GM21360 (cell line): ENCODE measurements around the gene PLTP.
A peak's percentile ranks its signal among the peaks of the same experiment; 100 is the strongest.
"Not testable (repeated sequence)": the region's sequence is repeated elsewhere in the genome, so short reads cannot be mapped to it uniquely, and the experiment has no call there.

Experiments
- ATAC-seq: cut with Tn5 transposase; IDR thresholded peaks from one replicate; pipeline ENCODE4 v1.9.1; 2021; ENCODE audit warnings: mild to moderate bottlenecking, moderate library complexity; ENCODE audit not compliant: unreplicated experiment

PLTP gene

GRCh38 chr20:45880988-45881788 lies 30.8 kb downstream of the PLTP start, which contains the start of gene ZSWIM1:
TSS of gene ZSWIM1 (plus strand) at chr20:45881227. CDS start at chr20:45882593, 1,366 bp downstream.
- peak; percentile 95 for ATAC-seq

GRCh38 chr20:45878076-45878761 lies 33.7 kb downstream of the PLTP start:
- ATAC-seq = no peak

- no peak for ATAC-seq
Measured at GRCh38 chr20:45874576-45874975, 37.4 kb downstream of the PLTP start.

GRCh38 chr20:45874104-45874481 lies 37.9 kb downstream of the PLTP start:
- not testable (repeated sequence) for ATAC-seq

- no peak for ATAC-seq
Measured at GRCh38 chr20:45873409-45874103, 38.4 kb downstream of the PLTP start.

- ATAC-seq = no peak
Measured at GRCh38 chr20:45872626-45873025, 39.3 kb downstream of the PLTP start.

GRCh38 chr20:45867819-45868176 lies 44.2 kb downstream of the PLTP start:
- no peak for ATAC-seq

GRCh38 chr20:45867136-45867818 lies 44.7 kb downstream of the PLTP start:
- ATAC-seq = no peak

GRCh38 chr20:45866454-45866853 lies 45.5 kb downstream of the PLTP start:
- ATAC-seq = no peak

GRCh38 chr20:45863543-45864470 lies 48.1 kb downstream of the PLTP start:
- ATAC-seq = no peak

- no peak for ATAC-seq
Measured at GRCh38 chr20:45861221-45862075, 50.5 kb downstream of the PLTP start.

- no peak for ATAC-seq
Measured at GRCh38 chr20:45860560-45861220, 51.3 kb downstream of the PLTP start.

- ATAC-seq = no peak
Measured at GRCh38 chr20:45859916-45860315, 52.0 kb downstream of the PLTP start.

- ATAC-seq = peak; percentile 15
Measured at GRCh38 chr20:45857882-45858216, 54.1 kb downstream of the PLTP start.

- peak; percentile 94 for ATAC-seq
Measured at GRCh38 chr20:45857114-45857881, 54.7 kb downstream of the PLTP start, which contains the start of the genes ACOT8 and ZSWIM3. TSS of gene ACOT8 (minus strand) at chr20:45857392. CDS start at chr20:45857315, 77 bp downstream. TSS of gene ZSWIM3 (plus strand) at chr20:45857614. CDS start at chr20:45857826, 212 bp downstream.

GRCh38 chr20:45853484-45853883 lies 58.5 kb downstream of the PLTP start:
- no peak for ATAC-seq

GRCh38 chr20:45852326-45852725 lies 59.6 kb downstream of the PLTP start:
- no peak for ATAC-seq

- no peak for ATAC-seq
Measured at GRCh38 chr20:45851501-45851900, 60.5 kb downstream of the PLTP start.
